GM12874 (cell line): ENCODE results near the gene DCTN4.
A peak's percentile ranks its signal among the peaks of the same experiment; 100 is the strongest.

Source experiments
- CTCF ChIP-seq: IDR thresholded peaks from 2 replicates; pipeline ENCODE4 v1.5.1; 2011; ENCODE audit warnings: low read depth, mild to moderate bottlenecking, control low read depth, low read length, moderate library complexity; ENCODE audit not compliant: insufficient read depth

Gene DCTN4

GRCh38 chr5:150781706-150782614 lies 23.1 kb upstream of the DCTN4 start:
- no peak for TF ChIP-seq CTCF

- no peak for TF ChIP-seq CTCF
These were observed 22.0 kb upstream of the DCTN4 start for GRCh38 chr5:150780816-150781221.

GRCh38 chr5:150780187-150780692 lies 21.4 kb upstream of the DCTN4 start:
- TF ChIP-seq CTCF, result no peak

GRCh38 chr5:150779397-150780186 lies 20.8 kb upstream of the DCTN4 start:
- TF ChIP-seq CTCF, result no peak

- peak; percentile 57 for TF ChIP-seq CTCF
These were observed 19.9 kb upstream of the DCTN4 start, which contains the start of gene SMIM3 for GRCh38 chr5:150778517-150779396. Gene SMIM3, plus strand, starts transcription at chr5:150778757. Its CDS starts 16,684 bp downstream, at chr5:150795441.

- no peak for TF ChIP-seq CTCF
These were observed 19.3 kb upstream of the DCTN4 start for GRCh38 chr5:150778088-150778516.

- TF ChIP-seq CTCF, result no peak
These were observed 18.9 kb upstream of the DCTN4 start for GRCh38 chr5:150777685-150778084.
